SK-N-SH (cell line): ENCODE data around the gene PPP4C. TPM values are rescaled to one million over a fixed set of nuclear protein-coding genes. Genes with fewer than 3 reads are reported as not detected.

ENCODE experiments used
- CTCF ChIA-PET: fragments of 300-600, 350-600 bp; formaldehyde crosslinking; extraction: SDS; loops from one replicate; lab custom pipeline; 2021; lab: Yijun Ruan, JAX
- POLR2A ChIA-PET: fragments of 350-600 bp; sonication (Branson Sonifier 250); formaldehyde crosslinking; extraction: SDS; loops from one replicate; lab custom pipeline; 2020; ENCODE audit warnings: antibody characterized with exemption, inconsistent platforms; lab: Yijun Ruan, JAX
- DNase-seq: peaks from one replicate; pipeline ENCODE4 v3.0.0; 2012
- H2AFZ ChIP-seq: fragments of 200-600 bp; sonication (generic); 2 replicates; pipeline ENCODE4 v1.8.1; 2016; ENCODE audit warnings: antibody characterized with exemption, mild to moderate bottlenecking, low read depth
- H3F3A ChIP-seq: fragments of 200-600 bp; sonication (generic); replicated peaks from 2 replicates; pipeline ENCODE3; 2016; ENCODE audit warnings: antibody characterized with exemption, mild to moderate bottlenecking; ENCODE audit not compliant: insufficient read depth
- H3K27ac ChIP-seq, 2 experiments: fragments of 200-500 bp in 1 of 2; fragments of 200-600 bp in 1 of 2; sonication (Bioruptor generic) in 1 of 2; sonication (generic), shearing (Covaris generic) in 1 of 2; 2 replicates each; pipeline versions ENCODE4 v1.5.1 to v1.6.1; 2014 to 2016; ENCODE audit warnings: low read depth in 2 of 2, inconsistent platforms in 1 of 2, low read length in 1 of 2, mild to moderate bottlenecking in 1 of 2, mixed read lengths in 1 of 2
- H3K27me3 ChIP-seq: fragments of 200-600 bp; sonication (generic), shearing (Covaris generic); 2 replicates; pipeline ENCODE4 v1.6.1; 2016; ENCODE audit warnings: mixed run types; ENCODE audit not compliant: insufficient read depth
- H3K36me3 ChIP-seq, 2 experiments: fragments of 200-500 bp in 1 of 2; fragments of 200-600 bp in 1 of 2; sonication (Bioruptor generic) in 1 of 2; sonication (generic) in 1 of 2; replicated peaks in 1 of 2; 2 replicates each; pipeline versions ENCODE3 to v1.5.1; 2014 to 2016; ENCODE audit warnings: low read length in 1 of 2, mild to moderate bottlenecking in 1 of 2; ENCODE audit not compliant: insufficient read depth in 2 of 2, control insufficient read depth in 1 of 2
- H3K4me1 ChIP-seq, 2 experiments: fragments of 200-500 bp in 1 of 2; fragments of 200-600 bp in 1 of 2; sonication (Bioruptor generic) in 1 of 2; sonication (generic), shearing (Covaris generic) in 1 of 2; 2 replicates each; pipeline versions ENCODE4 v1.5.1 to v1.6.1; 2014 to 2016; ENCODE audit warnings: low read depth in 1 of 2, low read length in 1 of 2, mixed run types in 1 of 2; ENCODE audit not compliant: insufficient read depth in 2 of 2, control insufficient read depth in 1 of 2
- H3K4me2 ChIP-seq: fragments of 200-600 bp; sonication (generic), shearing (Covaris generic); 2 replicates; pipeline ENCODE4 v1.6.1; 2017; ENCODE audit warnings: mixed run types
- H3K4me3 ChIP-seq, 2 experiments: fragments of 200-500 bp in 1 of 2; fragments of 200-600 bp in 1 of 2; sonication (Bioruptor generic) in 1 of 2; sonication (generic), shearing (Covaris generic) in 1 of 2; 2 replicates each; pipeline versions ENCODE4 v1.5.1 to v1.8.1; 2014 to 2016; ENCODE audit warnings: low read depth in 2 of 2, inconsistent platforms in 1 of 2, low read length in 1 of 2, mild to moderate bottlenecking in 1 of 2, mixed read lengths in 1 of 2, moderate library complexity in 1 of 2
- H3K79me2 ChIP-seq: fragments of 200-600 bp; sonication (generic); 2 replicates; pipeline ENCODE4 v1.8.1; 2017; ENCODE audit warnings: mild to moderate bottlenecking; ENCODE audit not compliant: insufficient read depth
- H3K9ac ChIP-seq: fragments of 200-600 bp; sonication (generic); 2 replicates; pipeline ENCODE4 v1.6.1; 2017; ENCODE audit warnings: mixed run types
- H3K9me2 ChIP-seq: fragments of 200-600 bp; sonication (generic); 2 replicates; pipeline ENCODE4 v1.6.1; 2017; ENCODE audit warnings: mixed run types
- H3K9me3 ChIP-seq: fragments of 200-600 bp; sonication (generic); 2 replicates; pipeline ENCODE4 v1.6.1; 2017; ENCODE audit warnings: mixed run types, mild to moderate bottlenecking, moderate library complexity
- H4K20me1 ChIP-seq: fragments of 200-600 bp; sonication (generic); 2 replicates; pipeline ENCODE4 v1.6.1; 2017; ENCODE audit warnings: mild to moderate bottlenecking, mixed run types; ENCODE audit not compliant: insufficient read depth
- CHD2 ChIP-seq: fragments of 150-350 bp; IDR thresholded peaks from 2 replicates; pipeline ENCODE4 v1.6.1; 2018; ENCODE audit warnings: low read length; ENCODE audit not compliant: partially characterized antibody
- CTCF ChIP-seq: fragments of 200-600 bp; sonication (generic); IDR thresholded peaks from 2 replicates; pipeline ENCODE4 v1.6.1; 2017; ENCODE audit warnings: antibody characterized with exemption, mild to moderate bottlenecking, moderate library complexity
- EP300 ChIP-seq, 2 experiments: IDR thresholded peaks; 2 replicates each; pipeline versions ENCODE4 v1.4.0 to v1.6.1; 2012; ENCODE audit warnings: borderline replicate concordance in 1 of 2, low read depth in 1 of 2, low read length in 1 of 2
- FOSL2 ChIP-seq: IDR thresholded peaks from 2 replicates; pipeline ENCODE4 v1.4.0; 2012; ENCODE audit warnings: low read depth, mild to moderate bottlenecking, moderate library complexity, borderline replicate concordance
- FOXJ3 ChIP-seq: sonication (generic); formaldehyde crosslinking; IDR thresholded peaks from 2 replicates; pipeline ENCODE4 v1.5.1; 2020; ENCODE audit warnings: mild to moderate bottlenecking, missing genetic modification reagents
- FOXM1 ChIP-seq: IDR thresholded peaks from 2 replicates; pipeline ENCODE4 v1.4.0; 2012; ENCODE audit warnings: low read depth, mild to moderate bottlenecking
- GABPA ChIP-seq: IDR thresholded peaks from 2 replicates; pipeline ENCODE4 v1.4.0; 2012; ENCODE audit warnings: low read depth, mild to moderate bottlenecking
- JUND ChIP-seq: IDR thresholded peaks from 2 replicates; pipeline ENCODE4 v1.4.0; 2012
- MEF2A ChIP-seq: IDR thresholded peaks from 2 replicates; pipeline ENCODE4 v1.4.0; 2012; ENCODE audit warnings: low read depth, borderline replicate concordance
- MXI1 ChIP-seq: IDR thresholded peaks from 2 replicates; pipeline ENCODE4 v1.6.1; 2012; ENCODE audit warnings: mild to moderate bottlenecking, low read depth, low read length, improper control_type of control experiment
- NFIC ChIP-seq: IDR thresholded peaks from 2 replicates; pipeline ENCODE4 v1.4.0; 2012; ENCODE audit warnings: borderline replicate concordance
- POLR2AphosphoS5 ChIP-seq: IDR thresholded peaks from 2 replicates; pipeline ENCODE4 v1.6.1; 2012; ENCODE audit warnings: low read depth, low read length
- RCOR1 ChIP-seq: fragments of 150-350 bp; IDR thresholded peaks from 2 replicates; pipeline ENCODE4 v1.6.1; 2017; ENCODE audit warnings: antibody characterized with exemption, low read length
- RXRA ChIP-seq: IDR thresholded peaks from 2 replicates; pipeline ENCODE4 v1.4.0; 2012; ENCODE audit warnings: low read depth, mild to moderate bottlenecking, borderline replicate concordance
- SMC3 ChIP-seq: IDR thresholded peaks from 2 replicates; pipeline ENCODE4 v1.6.1; 2012; ENCODE audit warnings: low read depth, low read length, improper control_type of control experiment
- TAF1 ChIP-seq: IDR thresholded peaks from 2 replicates; pipeline ENCODE4 v1.6.1; 2012; ENCODE audit warnings: low read depth, mild to moderate bottlenecking, low read length, moderate library complexity, borderline replicate concordance
- TCF12 ChIP-seq: IDR thresholded peaks from 2 replicates; pipeline ENCODE4 v1.4.0; 2012
- TEAD4 ChIP-seq: IDR thresholded peaks from 2 replicates; pipeline ENCODE4 v1.4.0; 2012; ENCODE audit warnings: mild to moderate bottlenecking, borderline replicate concordance; ENCODE audit not compliant: insufficient read depth
- USF1 ChIP-seq: IDR thresholded peaks from 2 replicates; pipeline ENCODE4 v1.4.0; 2012; ENCODE audit warnings: low read depth, borderline replicate concordance
- YY1 ChIP-seq: IDR thresholded peaks from 2 replicates; pipeline ENCODE4 v1.4.0; 2012; ENCODE audit warnings: low read depth, mild to moderate bottlenecking
- WGBS: methylation state at CpG from one replicate; pipeline ENCODE4 v1.1.6; 2017; ENCODE audit warnings: low lambda C conversion rate; 5-methylcytosine and 5-hydroxymethylcytosine counted together
- polyA plus RNA-seq, 3 experiments: library from polyadenylated mRNA; depleted of rRNA; stranded (reverse); fragments of >200 nt; gene quantifications; 2 replicates each; pipeline ENCODE4 v1.2.3, GENCODE V29; 2012
- TF ChIP-seq, protein P1 (sequence below): IDR thresholded peaks from 2 replicates; pipeline ENCODE4; 2012

The PPP4C gene
- polyA plus RNA-seq, 1 of the 3 experiments (the other 2 are of a cell fraction) = 339 TPM

GRCh38 chr16:30066761-30067583, 8.8 kb upstream of the PPP4C start:
- H3K79me2 ChIP-seq = peaks cover 80% of the 10 kb centered on the region

GRCh38 chr16:30067584-30067916, 8.2 kb upstream of the PPP4C start:
- Histone ChIP-seq H3K9me3 (no peaks in the 10 kb centered on the region), H3K27ac (peak overlapping the region in 1 of 2 experiments; percentile 4; a peak in 2 of 4 replicates), H3K4me2 (peak overlapping the region; percentile 100), H3K9me2 (no peaks in the 10 kb centered on the region), H3K4me1 (peaks cover 36 to 39% of the 10 kb centered on the region in 2 experiments), H3K36me3 (peaks cover 45 to 61% of the 10 kb centered on the region in 2 experiments), H3F3A (peaks cover 61% of the 10 kb centered on the region), H3K79me2 (peaks cover 75% of the 10 kb centered on the region), H2AFZ (no peak overlapping the region), H3K9ac (peak overlapping the region; percentile 99), H3K27me3 (no peaks in the 10 kb centered on the region), H4K20me1 (peaks cover 59% of the 10 kb centered on the region), H3K4me3 (peak overlapping the region; percentile 92 to 98)
- DNase-seq = no peak
- WGBS = 73% methylated on average over 6 of the region's 6 CpGs
- ChIA-PET POLR2A (no interaction called here), CTCF (interaction anchor here (0.9 to 6.7 kb wide), 5 partner anchors 9 to 47 kb away, joined by 3 to 68 read pairs (median 4); partner anchors contain the start of genes TBX6 and TLCD3B)
- TF ChIP-seq YY1 = no peak
- TF ChIP-seq CHD2 = no peak
- TF ChIP-seq FOXM1 = no peak
- no peak for TF ChIP-seq TAF1
- TF ChIP-seq MEF2A = no peak
- no peak for TF ChIP-seq NFIC
- TF ChIP-seq, protein P1, sequence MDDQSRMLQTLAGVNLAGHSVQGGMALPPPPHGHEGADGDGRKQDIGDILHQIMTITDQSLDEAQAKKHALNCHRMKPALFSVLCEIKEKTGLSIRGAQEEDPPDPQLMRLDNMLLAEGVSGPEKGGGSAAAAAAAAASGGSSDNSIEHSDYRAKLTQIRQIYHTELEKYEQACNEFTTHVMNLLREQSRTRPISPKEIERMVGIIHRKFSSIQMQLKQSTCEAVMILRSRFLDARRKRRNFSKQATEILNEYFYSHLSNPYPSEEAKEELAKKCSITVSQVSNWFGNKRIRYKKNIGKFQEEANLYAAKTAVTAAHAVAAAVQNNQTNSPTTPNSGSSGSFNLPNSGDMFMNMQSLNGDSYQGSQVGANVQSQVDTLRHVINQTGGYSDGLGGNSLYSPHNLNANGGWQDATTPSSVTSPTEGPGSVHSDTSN = no peak
- no peak for TF ChIP-seq POLR2AphosphoS5
- no peak for TF ChIP-seq SMC3
- no peak for TF ChIP-seq FOSL2
- no peak for TF ChIP-seq RXRA
- no peak for TF ChIP-seq JUND
- TF ChIP-seq TCF12 = no peak
- no peak for TF ChIP-seq EP300 (IDR thresholded peaks at IDR 0.05; ENCODE audit: borderline replicate concordance in 1 of 2, low read depth in 1 of 2, low read length in 1 of 2)
- no peak for TF ChIP-seq TEAD4

More at GRCh38 chr16:30066761-30067583, 8.8 kb upstream of the PPP4C start:
- no peaks in the 10 kb centered on the region for H3K9me2 ChIP-seq
- peaks cover 42 to 56% of the 10 kb centered on the region in 2 experiments for H3K36me3 ChIP-seq
- H3K9me3 ChIP-seq = no peaks in the 10 kb centered on the region
- H2AFZ ChIP-seq = no peak overlapping the region
- H3K4me3 ChIP-seq = peak overlapping the region; percentile 92 to 98
- H3K4me1 ChIP-seq = peaks cover 36 to 39% of the 10 kb centered on the region in 2 experiments
- POLR2A ChIA-PET = interaction anchor here (0.7 to 5.1 kb wide), 4 partner anchors 9 to 25 kb away, joined by 3 to 57 read pairs (median 16); partner anchors contain the start of genes PPP4C and TBX6
- WGBS = 45% methylated on average over 18 of the region's 21 CpGs
- H3K27ac ChIP-seq = peak overlapping the region; percentile 92 to 98
- CTCF ChIA-PET = interaction anchor here (0.6 to 6.7 kb wide), 8 partner anchors 13 to 48 kb away, joined by 3 to 68 read pairs (median 4); partner anchors contain the start of genes TBX6 and TLCD3B
- H4K20me1 ChIP-seq = peaks cover 59% of the 10 kb centered on the region
- no peaks in the 10 kb centered on the region for H3K27me3 ChIP-seq
- peak overlapping the region; percentile 99 for H3K9ac ChIP-seq
- H3F3A ChIP-seq = peaks cover 56% of the 10 kb centered on the region
- H3K4me2 ChIP-seq = peak overlapping the region; percentile 100
- DNase-seq = peak; percentile 12
- TF ChIP-seq CTCF (no peak), GABPA (no peak), JUND (no peak), FOXJ3 (no peak), MXI1 (no peak), EP300 (IDR thresholded peaks at IDR 0.05; ENCODE audit: borderline replicate concordance in 1 of 2, low read depth in 1 of 2, low read length in 1 of 2) (no peak), TCF12 (no peak), NFIC (no peak), MEF2A (no peak), RCOR1 (no peak), USF1 (no peak)
